ENCODE measurements around the gene COPS3.

The COPS3 gene

DNA sequence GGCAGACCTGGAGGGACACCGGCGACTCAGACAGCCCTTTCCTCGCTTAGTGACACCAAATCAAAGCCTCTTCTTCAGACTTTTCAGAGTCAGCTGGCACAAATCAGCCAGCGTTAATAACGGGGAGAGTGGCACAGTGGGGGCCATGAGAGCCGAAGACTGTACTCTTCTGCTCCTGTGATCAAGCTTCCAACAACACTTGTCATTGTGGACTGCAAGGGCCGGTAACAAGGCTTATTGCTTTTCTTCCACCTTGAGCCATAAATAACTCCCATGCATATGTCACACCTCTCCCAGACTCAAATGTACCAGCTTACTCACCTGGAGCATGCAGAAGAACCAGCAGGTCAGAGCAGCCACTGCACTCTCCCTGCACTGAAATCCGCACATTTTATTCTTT is 56.9 kb downstream of the COPS3 start:
- DNase-seq (ENCODE audit: low spot score): no peak
- TF ChIP-seq CTCF (IDR thresholded peaks at IDR 0.05; ENCODE audit: extremely low read depth, insufficient read depth, missing control alignments): no peak
- in situ Hi-C loops (cut with MboI; ENCODE audit: low pct_unique_long_range_greater_than_20kb, low sequenced_read_pairs, unreplicated experiment): no loop called here

DNA sequence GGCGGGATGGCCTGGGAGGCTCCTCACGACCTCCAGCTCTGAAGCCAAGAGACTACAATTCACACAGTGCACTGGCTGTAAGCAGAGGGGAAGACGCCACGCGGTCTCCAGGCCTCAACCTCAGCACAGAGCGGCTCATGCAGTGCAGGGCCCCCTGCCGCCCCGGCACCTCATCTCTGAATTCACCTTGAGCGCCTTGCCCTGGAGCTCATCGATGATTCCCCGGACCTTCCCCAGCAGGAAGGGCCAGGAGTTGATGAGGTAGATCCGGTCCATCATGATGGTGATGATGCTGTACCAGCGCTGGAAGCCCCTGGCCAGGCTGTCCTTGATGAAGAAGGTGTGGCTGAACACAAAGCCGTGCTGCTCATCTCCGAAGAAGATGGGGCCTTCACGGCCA is 57.3 kb downstream of the COPS3 start:
- in situ Hi-C loops (cut with MboI; ENCODE audit: low pct_unique_long_range_greater_than_20kb, low sequenced_read_pairs, unreplicated experiment): no loop called here
- no peak for TF ChIP-seq CTCF (IDR thresholded peaks at IDR 0.05; ENCODE audit: extremely low read depth, insufficient read depth, missing control alignments)
- DNase-seq (ENCODE audit: low spot score): no peak

DNA sequence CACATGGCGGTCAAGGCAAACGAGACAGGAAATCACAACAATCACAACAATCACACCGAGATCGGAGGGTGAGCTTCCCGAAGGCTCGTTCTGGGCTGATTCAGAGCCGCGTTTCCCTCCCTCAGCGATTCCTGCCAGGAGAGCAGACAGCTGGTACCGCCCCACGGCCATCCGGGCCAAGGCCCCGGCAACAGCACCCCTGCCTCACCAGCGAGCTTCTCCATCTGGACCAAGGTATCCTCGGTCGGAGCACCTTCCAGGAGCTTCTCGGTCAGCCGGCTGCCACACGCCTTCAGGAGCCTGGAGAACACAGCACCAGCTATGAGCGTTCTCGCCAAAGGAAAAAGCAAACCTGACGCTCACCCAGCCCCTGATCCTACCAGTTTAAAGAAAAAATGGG is 59.7 kb downstream of the COPS3 start:
- in situ Hi-C loops (cut with MboI; ENCODE audit: low pct_unique_long_range_greater_than_20kb, low sequenced_read_pairs, unreplicated experiment): no loop called here
- no peak for DNase-seq (ENCODE audit: low spot score)
- TF ChIP-seq CTCF (IDR thresholded peaks at IDR 0.05; ENCODE audit: extremely low read depth, insufficient read depth, missing control alignments): no peak

DNA sequence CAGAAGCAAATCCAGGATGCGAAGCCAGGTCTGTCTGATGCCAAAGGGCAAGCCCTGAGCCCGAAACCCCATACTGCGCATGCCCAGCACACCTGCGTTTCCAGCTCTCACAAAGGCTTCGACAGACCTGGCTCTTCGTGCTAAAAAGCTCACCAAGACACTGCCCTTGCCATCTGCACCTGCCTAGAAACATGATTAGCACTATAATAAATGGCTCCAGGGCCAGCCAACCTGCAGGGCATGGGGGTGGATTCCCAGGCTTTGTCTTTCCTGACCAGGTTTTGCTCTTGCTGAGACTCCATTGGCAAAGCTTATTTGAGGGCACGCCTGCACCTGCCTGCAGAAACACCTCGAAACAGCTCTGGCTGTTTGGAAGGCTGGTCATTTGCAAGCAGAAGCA is 60.5 kb downstream of the COPS3 start:
- no peak for DNase-seq (ENCODE audit: low spot score)
- in situ Hi-C loops (cut with MboI; ENCODE audit: low pct_unique_long_range_greater_than_20kb, low sequenced_read_pairs, unreplicated experiment): no loop called here
- no peak for TF ChIP-seq CTCF (IDR thresholded peaks at IDR 0.05; ENCODE audit: extremely low read depth, insufficient read depth, missing control alignments)

DNA sequence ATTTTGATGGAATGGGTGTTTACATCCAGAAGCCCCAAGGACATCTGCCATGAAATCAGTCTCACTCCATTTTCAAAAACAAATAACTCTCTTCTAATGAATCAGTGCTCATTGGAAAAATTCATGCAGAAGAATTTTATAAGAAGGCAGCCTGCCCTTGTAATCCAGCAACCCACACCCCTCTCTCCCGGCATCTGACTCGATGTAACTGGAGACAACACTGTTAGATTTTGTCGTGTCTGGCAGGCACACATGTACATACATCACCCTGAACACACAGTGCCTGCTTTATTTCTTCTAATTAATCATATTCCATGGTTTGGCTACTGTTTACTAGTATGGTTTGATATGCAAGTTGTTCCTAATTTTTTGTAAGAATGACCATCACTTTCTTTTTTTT is 63.1 kb downstream of the COPS3 start:
- in situ Hi-C loops (cut with MboI; ENCODE audit: low pct_unique_long_range_greater_than_20kb, low sequenced_read_pairs, unreplicated experiment): no loop called here
- no peak for DNase-seq (ENCODE audit: low spot score)
- TF ChIP-seq CTCF (IDR thresholded peaks at IDR 0.05; ENCODE audit: extremely low read depth, insufficient read depth, missing control alignments): no peak

GRCh38 chr17:17216776-17217175 is 64.3 kb downstream of the COPS3 start:
- DNase-seq (ENCODE audit: low spot score): no peak
- TF ChIP-seq CTCF (IDR thresholded peaks at IDR 0.05; ENCODE audit: extremely low read depth, insufficient read depth, missing control alignments): peak; percentile 11
- in situ Hi-C loops (cut with MboI; ENCODE audit: low pct_unique_long_range_greater_than_20kb, low sequenced_read_pairs, unreplicated experiment): no loop called here

GRCh38 chr17:17216236-17216635 is 64.8 kb downstream of the COPS3 start:
- no peak for DNase-seq (ENCODE audit: low spot score)
- in situ Hi-C loops (cut with MboI; ENCODE audit: low pct_unique_long_range_greater_than_20kb, low sequenced_read_pairs, unreplicated experiment): no loop called here
- TF ChIP-seq CTCF (IDR thresholded peaks at IDR 0.05; ENCODE audit: extremely low read depth, insufficient read depth, missing control alignments): no peak
